CD14-positive monocyte (primary cell): ENCODE data around the gene MINDY3. TPM values are rescaled to one million over a fixed set of nuclear protein-coding genes. Genes with fewer than 3 reads are reported as not detected.

Experiments
- DNase-seq, 3 donors: peaks; one replicate each; pipeline ENCODE4 v3.0.0-alpha.2; 2011 to 2022
- H2AFZ ChIP-seq: 2 replicates; pipeline ENCODE4 v1.6.0; 2012; ENCODE audit warnings: mild to moderate bottlenecking, low read depth, low read length, inconsistent platforms; ENCODE audit not compliant: insufficient read depth, poor library complexity, severe bottlenecking
- H3K27ac ChIP-seq, 2 donors: 1 replicate in 1 of 2; 2 replicates in 1 of 2; pipeline ENCODE4 v1.5.1; 2012 to 2013; ENCODE audit warnings: low read length in 2 of 2, control low read depth in 1 of 2, inconsistent platforms in 1 of 2, low read depth in 1 of 2, mild to moderate bottlenecking in 1 of 2
- H3K27me3 ChIP-seq, 2 donors: one replicate each; pipeline versions ENCODE4 v1.6.0 to v1.6.1; 2011 to 2013; ENCODE audit warnings: low read length in 2 of 2; ENCODE audit not compliant: control insufficient read depth in 2 of 2, insufficient read depth in 2 of 2
- H3K36me3 ChIP-seq, 2 donors: replicated peaks in 1 of 2; 1 replicate in 1 of 2; 2 replicates in 1 of 2; pipeline versions ENCODE4 v1.5.1 to v1.6.1; 2012 to 2013; ENCODE audit warnings: low read length in 2 of 2, control low read depth in 1 of 2, inconsistent platforms in 1 of 2, mild to moderate bottlenecking in 1 of 2; ENCODE audit not compliant: insufficient read depth in 2 of 2, control insufficient read depth in 1 of 2
- H3K4me1 ChIP-seq, 2 donors: 1 replicate in 1 of 2; 2 replicates in 1 of 2; pipeline versions ENCODE4 v1.5.1 to v1.6.1; 2012 to 2013; ENCODE audit warnings: low read length in 2 of 2, control low read depth in 1 of 2, inconsistent platforms in 1 of 2, mild to moderate bottlenecking in 1 of 2, moderate library complexity in 1 of 2; ENCODE audit not compliant: insufficient read depth in 2 of 2, control insufficient read depth in 1 of 2
- H3K4me2 ChIP-seq: replicated peaks from 2 replicates; pipeline ENCODE3; 2012; ENCODE audit warnings: low read length, moderate library complexity, mild to moderate bottlenecking; ENCODE audit not compliant: poor library complexity, severe bottlenecking; ENCODE audit errors: extremely low read depth
- H3K4me3 ChIP-seq, 3 experiments: fragments of 200-600 bp in 1 of 3; sonication (generic) in 1 of 3; replicated peaks in 1 of 3; 1 replicate in 2 of 3; 2 replicates in 1 of 3; pipeline ENCODE4 v1.5.1; 2011 to 2013; ENCODE audit warnings: low read length in 3 of 3, mild to moderate bottlenecking in 3 of 3, control low read depth in 2 of 3, low read depth in 2 of 3, inconsistent platforms in 1 of 3, moderate library complexity in 1 of 3
- H3K79me2 ChIP-seq: 2 replicates; pipeline ENCODE4 v1.6.0; 2012; ENCODE audit warnings: mild to moderate bottlenecking, control low read depth, inconsistent platforms, low read length, moderate library complexity; ENCODE audit not compliant: insufficient read depth
- H3K9ac ChIP-seq: 2 replicates; pipeline ENCODE4 v1.6.0; 2017; ENCODE audit warnings: low read length, mild to moderate bottlenecking; ENCODE audit not compliant: insufficient read depth, poor library complexity, severe bottlenecking
- H3K9me3 ChIP-seq, 2 donors: replicated peaks in 1 of 2; 1 replicate in 1 of 2; 2 replicates in 1 of 2; pipeline versions ENCODE4 v1.5.1 to v1.6.1; 2012 to 2013; ENCODE audit warnings: low read length in 2 of 2, control low read depth in 1 of 2; ENCODE audit not compliant: control insufficient read depth in 1 of 2, insufficient read depth in 1 of 2
- H4K20me1 ChIP-seq: 2 replicates; pipeline ENCODE4 v1.6.0; 2012; ENCODE audit warnings: mild to moderate bottlenecking, low read length, control low read depth, moderate library complexity; ENCODE audit not compliant: insufficient read depth
- H3K27ac Mint-ChIP-seq, 7 donors: one replicate each; pipeline ENCODE4 v1.8.0; 2020; ENCODE audit warnings: mild to moderate bottlenecking in 7 of 7, mixed read lengths in 7 of 7, moderate library complexity in 6 of 7, inconsistent platforms in 2 of 7
- H3K27me3 Mint-ChIP-seq, 3 donors: one replicate each; pipeline ENCODE4 v1.8.0; 2021 to 2022; ENCODE audit warnings: low read depth in 3 of 3, mild to moderate bottlenecking in 3 of 3, mixed read lengths in 3 of 3, moderate library complexity in 3 of 3, inconsistent platforms in 1 of 3
- H3K36me3 Mint-ChIP-seq, 2 donors: one replicate each; pipeline ENCODE4 v1.8.0; 2020; ENCODE audit warnings: mixed read lengths in 2 of 2, inconsistent platforms in 1 of 2, mild to moderate bottlenecking in 1 of 2
- H3K4me1 Mint-ChIP-seq: one replicate; pipeline ENCODE4 v1.8.0; 2020; ENCODE audit warnings: mild to moderate bottlenecking, mixed read lengths
- H3K4me3 Mint-ChIP-seq, 2 donors: one replicate each; pipeline ENCODE4 v1.8.0; 2020; ENCODE audit warnings: mild to moderate bottlenecking in 2 of 2, mixed read lengths in 2 of 2, moderate library complexity in 1 of 2
- H3K9me3 Mint-ChIP-seq, 7 donors: one replicate each; pipeline ENCODE4 v1.8.0; 2020 to 2022; ENCODE audit warnings: mixed read lengths in 7 of 7, mild to moderate bottlenecking in 6 of 7, moderate library complexity in 6 of 7, inconsistent platforms in 2 of 7
- WGBS: methylation state at CpG from one replicate; pipeline ENCODE4 v1.1.5; 2013; ENCODE audit warnings: missing lambda C conversion rate; ENCODE audit not compliant: insufficient coverage; 5-methylcytosine and 5-hydroxymethylcytosine counted together
- intact Hi-C, 2 donors: fragments of 100-400 bp; cut with micrococcal nuclease; formaldehyde crosslinking; loops; one replicate each; pipeline versions ENCODE4 v1.15.0 to v1.15.1; 2023
- polyA plus RNA-seq, 3 donors: library from polyadenylated mRNA; depleted of rRNA in 1 of 3; unstranded in 2 of 3; stranded (reverse) in 1 of 3; fragments of 300-500 nt in 2 of 3; fragments of >200 nt in 1 of 3; fragmentation: Illumina TruSeq in 2 of 3; gene quantifications; 1 replicate in 2 of 3; 2 replicates in 1 of 3; pipeline ENCODE4 v1.2.3, GENCODE V29; 2012 to 2021
- TF ChIP-seq, protein P1 (sequence below): fragments of 200-600 bp; IDR thresholded peaks from one replicate; pipeline ENCODE4 v1.8.0; 2022; ENCODE audit warnings: antibody characterized with exemption, mild to moderate bottlenecking

MINDY3 gene
- polyA plus RNA-seq, 3 donors, result 2.4 to 14.8 (median 4.4) TPM

DNA sequence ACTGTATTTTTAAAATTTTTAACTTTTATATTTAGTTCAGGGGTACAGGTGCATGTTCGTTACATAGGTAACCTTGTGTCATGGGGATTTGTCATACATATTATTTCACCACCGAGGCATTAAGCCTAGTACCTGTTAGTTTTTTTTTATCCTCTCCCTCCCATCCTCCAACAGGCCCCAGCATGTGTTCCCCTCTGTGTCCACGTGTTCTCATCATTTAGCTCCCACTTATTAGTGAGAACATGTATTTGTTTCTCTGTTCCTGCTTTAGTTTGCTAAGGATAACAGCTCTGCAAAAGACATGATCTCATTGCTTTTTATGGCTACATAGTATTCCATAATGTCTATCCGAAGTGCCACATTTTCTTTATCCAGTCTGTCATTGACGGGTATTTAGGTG, 118.2 kb downstream of the MINDY3 start:
- intact Hi-C loops, result no loop called here
- DNase-seq, result no peak
- Histone ChIP-seq H3K4me2 (no peak overlapping the region), H3K9me3 (no peaks in the 10 kb centered on the region), H4K20me1 (no peaks in the 10 kb centered on the region), H3K27me3 (no peaks in the 10 kb centered on the region), H3K4me3 (no peak overlapping the region), H3K27ac (no peak overlapping the region), H3K79me2 (no peaks in the 10 kb centered on the region), H2AFZ (no peak overlapping the region), H3K9ac (no peak overlapping the region), H3K4me1 (no peaks in the 10 kb centered on the region), H3K36me3 (no peaks in the 10 kb centered on the region)
- WGBS, result no CpG with 5 or more reads among the region's 5 CpGs
- H3K4me1 Mint-ChIP-seq, result no peaks in the 10 kb centered on the region
- H3K27ac Mint-ChIP-seq, result no peak overlapping the region
- H3K27me3 Mint-ChIP-seq, result peaks cover 0 to 8% (median 4%) of the 10 kb centered on the region in 3 donors
- TF ChIP-seq, protein P1, sequence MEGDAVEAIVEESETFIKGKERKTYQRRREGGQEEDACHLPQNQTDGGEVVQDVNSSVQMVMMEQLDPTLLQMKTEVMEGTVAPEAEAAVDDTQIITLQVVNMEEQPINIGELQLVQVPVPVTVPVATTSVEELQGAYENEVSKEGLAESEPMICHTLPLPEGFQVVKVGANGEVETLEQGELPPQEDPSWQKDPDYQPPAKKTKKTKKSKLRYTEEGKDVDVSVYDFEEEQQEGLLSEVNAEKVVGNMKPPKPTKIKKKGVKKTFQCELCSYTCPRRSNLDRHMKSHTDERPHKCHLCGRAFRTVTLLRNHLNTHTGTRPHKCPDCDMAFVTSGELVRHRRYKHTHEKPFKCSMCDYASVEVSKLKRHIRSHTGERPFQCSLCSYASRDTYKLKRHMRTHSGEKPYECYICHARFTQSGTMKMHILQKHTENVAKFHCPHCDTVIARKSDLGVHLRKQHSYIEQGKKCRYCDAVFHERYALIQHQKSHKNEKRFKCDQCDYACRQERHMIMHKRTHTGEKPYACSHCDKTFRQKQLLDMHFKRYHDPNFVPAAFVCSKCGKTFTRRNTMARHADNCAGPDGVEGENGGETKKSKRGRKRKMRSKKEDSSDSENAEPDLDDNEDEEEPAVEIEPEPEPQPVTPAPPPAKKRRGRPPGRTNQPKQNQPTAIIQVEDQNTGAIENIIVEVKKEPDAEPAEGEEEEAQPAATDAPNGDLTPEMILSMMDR, result no peak
- no peaks in the 10 kb centered on the region for H3K36me3 Mint-ChIP-seq
- no peaks in the 10 kb centered on the region for H3K9me3 Mint-ChIP-seq
- no peak overlapping the region for H3K4me3 Mint-ChIP-seq

DNA sequence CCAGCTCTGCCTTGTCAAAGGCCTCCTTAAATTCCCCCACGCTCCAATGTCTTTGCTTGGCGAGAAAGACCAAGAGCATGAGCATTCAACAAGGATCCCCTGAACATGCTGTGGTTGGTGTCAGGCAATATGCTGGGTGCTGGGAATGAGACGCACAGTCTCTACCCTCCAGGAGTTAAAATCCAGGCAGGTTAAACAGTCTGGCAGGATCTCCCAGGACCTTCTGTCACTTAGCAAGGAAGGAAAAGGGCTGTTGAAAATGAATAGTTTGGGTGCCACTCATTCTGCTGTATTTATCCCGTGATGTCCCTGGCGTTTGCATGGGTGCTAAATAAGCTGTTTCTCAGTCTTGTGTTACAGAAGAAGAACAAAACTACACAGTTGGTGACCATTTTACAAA, 118.7 kb downstream of the MINDY3 start:
- H2AFZ ChIP-seq, result no peak overlapping the region
- H3K4me3 ChIP-seq, result no peak overlapping the region
- no peak for DNase-seq
- Mint-ChIP-seq H3K4me3 (no peak overlapping the region), H3K27ac (no peak overlapping the region), H3K27me3 (peaks cover 0 to 8% (median 4%) of the 10 kb centered on the region in 3 donors), H3K36me3 (no peaks in the 10 kb centered on the region), H3K4me1 (no peaks in the 10 kb centered on the region), H3K9me3 (no peaks in the 10 kb centered on the region)
- H3K4me2 ChIP-seq, result no peak overlapping the region
- H3K36me3 ChIP-seq, result no peaks in the 10 kb centered on the region
- H3K79me2 ChIP-seq, result no peaks in the 10 kb centered on the region
- TF ChIP-seq, protein P1, result no peak
- no peaks in the 10 kb centered on the region for H3K9me3 ChIP-seq
- H3K9ac ChIP-seq, result no peak overlapping the region
- intact Hi-C loops, result no loop called here
- no CpG with 5 or more reads among the region's 5 CpGs for WGBS
- H4K20me1 ChIP-seq, result no peaks in the 10 kb centered on the region
- H3K27ac ChIP-seq, result no peak overlapping the region
- no peaks in the 10 kb centered on the region for H3K4me1 ChIP-seq
- no peaks in the 10 kb centered on the region for H3K27me3 ChIP-seq
